H1 (cell line): ENCODE results near the gene RBM15B. TPM values are rescaled to one million over a fixed set of nuclear protein-coding genes. Genes with fewer than 3 reads are reported as not detected.

Experiments used
- BACH1 ChIP-seq: IDR thresholded peaks from 2 replicates; pipeline ENCODE4 v1.6.1; 2012; ENCODE audit warnings: low read length, improper control_type of control experiment
- CREB1 ChIP-seq: IDR thresholded peaks from 2 replicates; pipeline ENCODE4 v1.6.1; 2012; ENCODE audit warnings: inconsistent platforms
- FOSL1 ChIP-seq: IDR thresholded peaks from 2 replicates; pipeline ENCODE4 v1.6.1; 2011; ENCODE audit warnings: mild to moderate bottlenecking, low read depth, low read length, moderate library complexity; ENCODE audit not compliant: insufficient read depth
- POU5F1 ChIP-seq: IDR thresholded peaks from 2 replicates; pipeline ENCODE4 v1.6.1; 2011; ENCODE audit warnings: low read depth, mild to moderate bottlenecking, low read length, moderate library complexity
- RFX5 ChIP-seq: IDR thresholded peaks from 2 replicates; pipeline ENCODE4 v1.6.1; 2011; ENCODE audit warnings: low read depth, low read length, improper control_type of control experiment, borderline replicate concordance
- RNF2 ChIP-seq: fragments of 200-900, 300-1000 bp; sonication (generic); IDR thresholded peaks from 2 replicates; pipeline ENCODE4 v1.7.1; 2016; ENCODE audit warnings: borderline replicate concordance, low read depth, mild to moderate bottlenecking, antibody characterized with exemption, low read length; ENCODE audit not compliant: poor library complexity, severe bottlenecking; ENCODE audit errors: missing control alignments
- SAP30 ChIP-seq: fragments of 300-600 bp; sonication (generic); IDR thresholded peaks from 2 replicates; pipeline ENCODE4 v1.7.1; 2012; ENCODE audit warnings: low read length, moderate library complexity, mild to moderate bottlenecking, inconsistent platforms; ENCODE audit not compliant: insufficient read depth, insufficient replicate concordance
- SIN3A ChIP-seq, 2 experiments: IDR thresholded peaks in 1 of 2; conservative IDR thresholded peaks in 1 of 2; 2 replicates each; pipeline ENCODE4 v1.6.1; 2011 to 2012; ENCODE audit warnings: low read length in 2 of 2, improper control_type of control experiment in 1 of 2, low read depth in 1 of 2, mild to moderate bottlenecking in 1 of 2
- SIRT6 ChIP-seq: IDR thresholded peaks from one replicate; pipeline ENCODE4 v1.7.1; 2012; ENCODE audit warnings: low read length, inconsistent platforms
- polyA plus RNA-seq, 7 experiments: library from polyadenylated mRNA; depleted of rRNA in 3 of 7; stranded (reverse) in 5 of 7; unstranded in 2 of 7; fragments of >200 nt in 5 of 7; fragments of 200-250 nt in 2 of 7; gene quantifications; 1 replicate in 5 of 7; 2 replicates in 1 of 7; 4 replicates in 1 of 7; pipeline versions ENCODE4 v1.2.1 to v1.2.3, GENCODE V29; 2011 to 2013; ENCODE audit warnings: missing spikeins in 2 of 7, mixed read lengths in 2 of 7
- total RNA-seq: library from RNA; stranded (reverse); fragmentation: NEBNext Ultra II Directional; extraction: Animal tissue kit (Norgen Biotek cat#: 25700); gene quantifications from 2 replicates; pipeline ENCODE4 v1.2.1, GENCODE V29; 2021

The RBM15B gene
- total and polyA plus RNA-seq, 2 of the 8 experiments (the other 6 are each of a cell fraction or from before 2014, with no cell fraction given), result 22.2 to 59.1 TPM

DNA sequence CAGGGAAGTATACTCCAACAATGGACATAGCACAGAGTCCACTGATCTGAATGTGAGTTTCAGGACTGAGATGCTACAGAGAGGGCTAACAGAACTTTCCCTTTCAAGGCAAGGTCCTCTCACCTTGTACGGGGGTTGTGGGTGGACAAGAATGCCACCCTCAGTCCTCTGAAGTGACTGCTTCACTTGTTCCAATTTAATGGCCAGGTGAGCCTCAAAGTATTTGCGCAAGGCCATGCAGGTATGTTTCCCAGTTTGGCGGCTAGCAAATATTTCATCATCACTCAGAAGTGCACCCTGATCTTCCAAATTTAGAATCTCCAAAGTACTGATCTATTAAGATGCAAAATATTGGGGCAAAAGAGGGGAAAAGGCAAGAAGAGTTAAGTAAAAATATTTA lies 38.1 kb downstream of the RBM15B start (continued):
- TF ChIP-seq FOSL1 (no peak), SAP30 (no peak), SIRT6 (no peak), POU5F1 (no peak), CREB1 (no peak), RNF2 (no peak), BACH1 (no peak), RFX5 (no peak), SIN3A (conservative IDR thresholded peaks at IDR 0.05 in 1 of 2, IDR thresholded peaks at IDR 0.05 in 1 of 2; ENCODE audit: low read depth in 1 of 2, low read length in 2 of 2) (no peak)
